Fibroblast of mammary gland (primary cell): ENCODE data around the gene NAT16.

Source experiments
- DNase-seq: peaks from one replicate; pipeline ENCODE4 v3.0.0-alpha.2; 2010; ENCODE audit warnings: low read depth
- H3K4me3 ChIP-seq: 2 replicates; pipeline ENCODE4 v1.5.1; 2011; ENCODE audit warnings: low read depth, mild to moderate bottlenecking, low read length, moderate library complexity; ENCODE audit not compliant: control insufficient read depth
- TF ChIP-seq, protein P1 (sequence below): conservative IDR thresholded peaks from 2 replicates; pipeline ENCODE4 v1.5.1; 2011; ENCODE audit warnings: low read depth, low read length, inconsistent platforms; ENCODE audit not compliant: control insufficient read depth, insufficient read depth

The NAT16 gene

DNA sequence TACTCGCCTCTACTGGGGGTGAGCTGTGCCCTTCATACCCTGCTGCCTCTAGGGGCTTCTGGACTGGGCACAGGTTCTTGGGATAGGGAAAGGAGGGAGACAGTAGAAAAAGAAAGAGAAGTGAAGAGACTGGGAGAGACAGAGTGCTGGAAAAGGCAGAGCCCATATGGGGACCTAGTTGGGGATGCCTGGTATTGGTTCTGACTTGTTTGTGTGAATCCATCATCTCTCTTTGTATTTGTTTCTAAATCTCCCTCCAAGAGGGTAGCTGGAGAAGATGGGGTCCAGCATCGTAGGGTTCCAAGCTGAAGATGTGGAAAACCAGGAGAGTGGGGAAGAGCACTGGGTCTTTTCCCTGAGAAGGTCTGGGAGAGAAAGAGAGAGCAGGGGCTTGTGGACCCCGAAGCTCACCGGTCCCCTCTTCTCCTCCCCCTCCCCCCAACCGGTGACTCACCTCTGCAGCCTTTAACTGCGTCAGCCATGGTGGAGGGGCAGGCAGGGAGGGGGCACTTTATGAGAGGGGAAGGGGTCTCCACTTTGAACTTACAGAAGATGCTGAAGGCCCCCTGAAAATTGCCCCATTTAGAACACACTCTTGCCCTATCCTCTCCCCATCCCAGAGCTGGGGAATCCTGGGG lies 11.6 kb downstream of the NAT16 start:
- TF ChIP-seq, protein P1, sequence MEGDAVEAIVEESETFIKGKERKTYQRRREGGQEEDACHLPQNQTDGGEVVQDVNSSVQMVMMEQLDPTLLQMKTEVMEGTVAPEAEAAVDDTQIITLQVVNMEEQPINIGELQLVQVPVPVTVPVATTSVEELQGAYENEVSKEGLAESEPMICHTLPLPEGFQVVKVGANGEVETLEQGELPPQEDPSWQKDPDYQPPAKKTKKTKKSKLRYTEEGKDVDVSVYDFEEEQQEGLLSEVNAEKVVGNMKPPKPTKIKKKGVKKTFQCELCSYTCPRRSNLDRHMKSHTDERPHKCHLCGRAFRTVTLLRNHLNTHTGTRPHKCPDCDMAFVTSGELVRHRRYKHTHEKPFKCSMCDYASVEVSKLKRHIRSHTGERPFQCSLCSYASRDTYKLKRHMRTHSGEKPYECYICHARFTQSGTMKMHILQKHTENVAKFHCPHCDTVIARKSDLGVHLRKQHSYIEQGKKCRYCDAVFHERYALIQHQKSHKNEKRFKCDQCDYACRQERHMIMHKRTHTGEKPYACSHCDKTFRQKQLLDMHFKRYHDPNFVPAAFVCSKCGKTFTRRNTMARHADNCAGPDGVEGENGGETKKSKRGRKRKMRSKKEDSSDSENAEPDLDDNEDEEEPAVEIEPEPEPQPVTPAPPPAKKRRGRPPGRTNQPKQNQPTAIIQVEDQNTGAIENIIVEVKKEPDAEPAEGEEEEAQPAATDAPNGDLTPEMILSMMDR = no peak
- H3K4me3 ChIP-seq = no peak overlapping the region
- DNase-seq = no peak

DNA sequence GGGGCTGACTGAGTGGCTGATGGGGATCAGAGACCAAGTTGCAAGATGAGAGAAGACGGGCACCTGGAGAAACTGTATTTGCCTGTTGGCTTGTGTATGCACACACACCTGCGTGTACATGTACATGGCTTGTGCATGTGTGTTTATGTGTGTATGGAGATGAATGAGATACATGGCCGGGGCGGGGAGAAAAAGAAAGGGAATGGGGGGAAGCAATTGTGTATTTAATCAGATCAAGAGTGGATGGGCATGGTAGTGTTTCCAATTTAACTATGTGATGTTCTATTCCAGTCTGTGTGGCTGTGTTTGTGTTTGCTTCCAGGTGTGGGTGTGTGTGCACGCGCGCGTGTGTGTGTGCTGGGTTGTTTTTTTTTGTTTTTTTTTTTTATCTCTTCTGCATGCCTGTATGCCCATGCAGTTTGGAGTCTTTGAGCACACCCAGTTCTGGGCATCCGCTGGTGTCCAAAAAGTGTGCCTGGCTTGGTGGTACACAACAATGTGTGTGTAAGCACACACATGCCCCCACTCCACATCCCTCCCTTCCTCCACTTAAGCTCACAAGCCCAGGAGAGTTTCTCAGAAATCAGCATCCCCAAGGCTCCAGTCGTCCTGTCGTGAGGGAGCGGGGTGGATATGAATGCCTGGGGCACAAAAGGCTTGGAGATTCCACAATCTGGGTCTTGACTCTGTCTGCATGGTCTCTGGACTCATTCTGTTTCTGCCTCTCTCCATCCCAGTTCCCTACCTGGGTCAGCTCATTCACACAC lies 12.3 kb downstream of the NAT16 start:
- no peak overlapping the region for H3K4me3 ChIP-seq
- TF ChIP-seq, protein P1 = no peak
- DNase-seq = no peak

DNA sequence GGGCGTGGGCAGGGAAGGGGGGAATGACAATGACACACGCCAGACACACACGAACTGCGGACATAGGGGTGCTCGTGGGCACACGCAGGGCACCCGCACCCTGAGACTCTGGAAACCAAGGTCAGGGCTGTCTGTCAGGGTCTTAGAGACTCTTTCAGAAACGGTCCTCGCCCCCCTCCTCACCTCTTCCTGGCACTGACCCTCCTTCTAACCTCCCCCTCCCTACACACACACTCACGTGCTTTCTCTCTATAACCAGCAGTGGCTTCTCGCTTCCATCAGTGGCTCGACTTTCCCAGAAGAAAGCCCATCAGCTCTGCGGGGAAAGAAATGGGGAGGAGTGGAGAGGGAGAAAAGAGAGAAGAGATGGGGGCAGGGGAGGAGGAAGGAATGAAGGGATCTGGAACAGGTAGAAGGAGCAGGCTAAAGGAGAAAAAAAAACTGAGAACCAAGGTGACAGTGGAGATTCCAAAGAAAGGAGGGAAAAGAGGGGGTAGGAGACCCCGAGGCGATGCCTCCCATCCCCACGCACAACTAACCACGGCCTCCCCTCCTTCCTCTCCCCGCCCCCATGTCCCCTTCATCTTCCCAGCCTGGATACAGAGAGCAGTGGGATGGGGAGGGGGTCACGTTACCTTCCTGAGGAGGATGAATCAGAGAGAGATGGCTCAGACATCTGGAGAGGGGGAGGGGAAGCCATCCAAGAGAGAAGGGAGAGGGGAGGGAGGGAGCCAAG lies 13.0 kb downstream of the NAT16 start:
- TF ChIP-seq, protein P1 = no peak
- DNase-seq = peak; percentile 53
- no peak overlapping the region for H3K4me3 ChIP-seq

DNA sequence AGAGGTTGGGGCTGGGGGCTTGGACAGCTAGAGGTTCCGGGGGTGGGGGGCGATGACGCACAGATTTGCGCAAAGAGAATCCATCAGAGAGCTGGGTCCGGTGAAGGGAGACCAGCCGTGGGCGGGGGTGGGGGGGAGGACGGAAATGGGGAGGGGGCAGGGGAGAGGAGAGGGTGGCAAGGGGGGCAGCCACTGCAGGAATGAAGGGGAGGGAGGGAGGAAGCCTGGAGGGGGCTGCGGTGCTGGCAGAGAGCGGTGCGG lies 13.5 kb downstream of the NAT16 start:
- no peak for DNase-seq
- TF ChIP-seq, protein P1 = no peak
- H3K4me3 ChIP-seq = no peak overlapping the region

DNA sequence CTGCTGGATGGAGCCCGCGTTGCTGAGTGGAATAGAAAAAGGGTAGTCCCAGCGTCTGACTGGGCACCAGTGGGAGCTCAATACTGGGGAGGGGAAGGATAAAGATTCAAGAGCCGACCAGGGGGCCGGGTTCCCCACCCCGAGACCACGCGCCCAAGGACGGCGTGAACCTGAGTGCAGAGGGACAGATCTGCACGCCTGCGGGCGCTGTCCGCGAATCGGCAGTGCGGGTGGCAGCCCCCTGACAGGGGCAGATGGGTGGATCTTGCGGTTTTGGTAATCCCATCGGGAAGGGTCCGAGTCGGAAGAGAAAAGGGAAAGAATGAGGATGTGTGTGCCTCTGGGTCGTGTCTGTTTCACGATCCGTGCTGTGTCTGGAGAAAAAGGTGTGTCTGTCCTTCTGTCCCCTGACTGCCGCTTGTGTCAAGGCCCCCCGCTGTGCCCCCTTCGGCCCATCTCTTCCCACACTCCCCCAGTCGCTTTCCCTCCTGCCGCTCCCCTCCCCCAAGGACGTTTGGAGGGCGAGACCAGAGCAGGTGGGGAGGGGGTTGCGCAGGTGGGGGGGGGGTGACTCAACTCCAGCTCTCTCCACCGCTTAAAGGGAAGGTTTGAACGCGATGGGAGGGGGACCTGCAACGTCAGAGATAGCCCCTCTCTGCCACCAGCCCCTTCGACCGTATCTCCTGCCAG lies 14.0 kb downstream of the NAT16 start:
- TF ChIP-seq, protein P1 = no peak
- peak overlapping the region; percentile 44 for H3K4me3 ChIP-seq
- DNase-seq = no peak

DNA sequence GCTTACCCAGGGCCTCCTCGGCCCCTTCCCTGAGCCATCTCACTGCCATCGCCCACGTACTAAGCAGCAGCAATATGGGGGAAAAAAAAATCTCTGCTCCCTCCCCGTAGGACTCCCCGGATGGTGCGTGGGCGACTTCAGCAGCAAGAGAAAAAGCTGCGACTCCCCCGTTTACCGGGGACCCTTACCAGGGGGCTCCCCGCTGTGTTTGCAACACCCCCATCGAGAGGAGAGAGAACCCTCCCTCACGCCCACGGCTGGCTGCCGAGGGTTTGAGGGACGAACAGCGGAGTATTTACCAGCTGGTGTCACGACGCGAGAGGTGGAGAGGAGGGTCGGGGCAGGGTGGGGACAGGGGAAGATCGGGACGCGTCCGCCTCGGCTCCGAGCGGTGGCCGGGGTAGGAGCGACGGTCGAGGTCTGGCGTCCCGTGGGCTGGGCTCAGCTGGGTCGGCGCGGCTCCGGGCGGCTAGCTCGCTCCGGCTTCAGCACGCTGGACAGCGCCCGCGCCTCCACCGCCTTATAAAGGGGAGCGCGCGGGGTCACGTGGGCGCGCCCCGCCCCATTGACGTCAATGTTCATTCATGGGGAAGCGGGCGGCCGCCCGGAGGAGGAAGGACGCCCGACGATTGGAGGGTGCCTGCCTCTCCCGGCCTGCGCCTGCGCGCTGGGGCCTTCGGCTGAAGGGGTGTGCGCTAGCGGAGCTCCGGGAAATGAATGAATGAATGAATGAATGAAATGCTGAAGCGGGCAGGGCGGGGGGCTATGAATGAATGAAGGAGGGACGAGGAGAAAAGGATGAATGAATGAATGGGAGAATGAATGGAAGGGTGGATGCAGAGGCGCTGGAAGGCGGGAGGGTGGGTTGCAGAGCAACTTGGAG lies 14.8 kb downstream of the NAT16 start, which contains the start of gene VGF:
TSS of gene VGF (minus strand) at position 495 of the 883 bp plus-strand sequence. CDS start 726 bp downstream, outside the sequence.
- H3K4me3 ChIP-seq = peak within 1 kb of the TSS; percentile 44
- TF ChIP-seq, protein P1 = no peak
- peak; percentile 88 for DNase-seq
